CD4-positive, CD25-positive, alpha-beta regulatory T cell (primary cell): ENCODE data around the gene MOSPD3. TPM values are rescaled to one million over a fixed set of nuclear protein-coding genes. Genes with fewer than 3 reads are reported as not detected.

Experiments used
- ATAC-seq, 2 donors: fragments of 150-1000 bp; cut with Tn5 transposase; one replicate each; pipeline ENCODE4 v1.10.0; 2021; ENCODE audit warnings: low read depth in 2 of 2, moderate number of reproducible peaks in 2 of 2, moderate library complexity in 1 of 2
- DNase-seq, 3 donors: peaks; one replicate each; pipeline versions ENCODE4 v3.0.0 to v3.0.0-alpha.2; 2012 to 2022; ENCODE audit warnings: mixed read lengths in 1 of 3
- H3K27ac ChIP-seq: one replicate; pipeline ENCODE4 v1.7.0; 2013; ENCODE audit warnings: mild to moderate bottlenecking, low read length; ENCODE audit not compliant: insufficient read depth, poor library complexity, severe bottlenecking
- H3K27me3 ChIP-seq: one replicate; pipeline ENCODE4 v1.7.0; 2013; ENCODE audit warnings: low read length; ENCODE audit not compliant: control insufficient read depth, insufficient read depth
- H3K36me3 ChIP-seq: one replicate; pipeline ENCODE4 v1.7.0; 2013; ENCODE audit warnings: mild to moderate bottlenecking, low read length, moderate library complexity; ENCODE audit not compliant: control insufficient read depth, insufficient read depth
- H3K4me1 ChIP-seq: 2 replicates; pipeline ENCODE4 v1.7.0; 2013; ENCODE audit warnings: mild to moderate bottlenecking, low read length; ENCODE audit not compliant: insufficient read depth, control insufficient read depth, poor library complexity, severe bottlenecking
- H3K4me3 ChIP-seq: one replicate; pipeline ENCODE4 v1.7.0; 2013; ENCODE audit warnings: low read depth, mild to moderate bottlenecking, low read length, moderate library complexity
- H3K9me3 ChIP-seq, 2 experiments: 1 replicate in 1 of 2; 2 replicates in 1 of 2; pipeline ENCODE4 v1.7.0; 2013; ENCODE audit warnings: low read length in 2 of 2, mild to moderate bottlenecking in 1 of 2, moderate library complexity in 1 of 2; ENCODE audit not compliant: control insufficient read depth in 2 of 2
- H3K27ac Mint-ChIP-seq, 3 donors: one replicate each; pipeline ENCODE4 v1.8.0; 2020 to 2022; ENCODE audit warnings: mild to moderate bottlenecking in 3 of 3, mixed read lengths in 3 of 3, moderate library complexity in 2 of 3
- H3K27me3 Mint-ChIP-seq: one replicate; pipeline ENCODE4 v1.8.0; 2022; ENCODE audit warnings: mild to moderate bottlenecking, mixed read lengths
- H3K36me3 Mint-ChIP-seq: one replicate; pipeline ENCODE4 v1.8.0; 2020; ENCODE audit warnings: mixed read lengths
- H3K4me1 Mint-ChIP-seq, 4 donors: one replicate each; pipeline ENCODE4 v1.8.0; 2020 to 2022; ENCODE audit warnings: mixed read lengths in 4 of 4, mild to moderate bottlenecking in 1 of 4
- H3K4me3 Mint-ChIP-seq, 4 donors: one replicate each; pipeline ENCODE4 v1.8.0; 2020 to 2022; ENCODE audit warnings: mild to moderate bottlenecking in 4 of 4, mixed read lengths in 4 of 4, moderate library complexity in 3 of 4
- H3K9me3 Mint-ChIP-seq, 7 donors: one replicate each; pipeline ENCODE4 v1.8.0; 2020 to 2022; ENCODE audit warnings: mixed read lengths in 7 of 7, mild to moderate bottlenecking in 3 of 7, moderate library complexity in 2 of 7
- polyA plus RNA-seq, 4 donors: library from polyadenylated mRNA; unstranded; fragments of 300-500 nt; fragmentation: Illumina TruSeq; gene quantifications; one replicate each; pipeline ENCODE4 v1.2.3, GENCODE V29; 2021
- total RNA-seq: library from RNA; stranded (reverse); gene quantifications from one replicate; pipeline ENCODE4 v1.2.3, GENCODE V29; 2022

Gene MOSPD3
- total and polyA plus RNA-seq, 5 donors from 2014 or later, result 13.8 to 22.9 (median 21.9) TPM

- Mint-ChIP-seq H3K27ac (peak overlapping the region; percentile 17 to 78 (median 65)), H3K36me3 (peaks cover 7% of the 10 kb centered on the region), H3K27me3 (peaks cover 4% of the 10 kb centered on the region), H3K4me3 (peak overlapping the region; percentile 87 to 92 (median 90)), H3K9me3 (no peaks in the 10 kb centered on the region), H3K4me1 (peaks cover 10 to 30% (median 18%) of the 10 kb centered on the region in 4 donors)
- H3K36me3 ChIP-seq, result no peaks in the 10 kb centered on the region
- no peak for ATAC-seq
- no peak for DNase-seq
- no peak overlapping the region for H3K27ac ChIP-seq
- no peaks in the 10 kb centered on the region for H3K9me3 ChIP-seq
- peaks cover 23% of the 10 kb centered on the region for H3K4me1 ChIP-seq
- peak overlapping the region; percentile 62 for H3K4me3 ChIP-seq
- H3K27me3 ChIP-seq, result no peaks in the 10 kb centered on the region
These were observed 1.3 kb downstream of the MOSPD3 start for GRCh38 chr7:100613412-100614175.

GRCh38 chr7:100614308-100614861 lies 2.0 kb downstream of the MOSPD3 start:
- Histone ChIP-seq H3K27me3 (no peaks in the 10 kb centered on the region), H3K36me3 (no peaks in the 10 kb centered on the region), H3K9me3 (no peaks in the 10 kb centered on the region), H3K4me1 (peaks cover 23% of the 10 kb centered on the region), H3K4me3 (no peak overlapping the region), H3K27ac (no peak overlapping the region)
- DNase-seq, result no peak
- ATAC-seq, result no peak
- H3K9me3 Mint-ChIP-seq, result no peaks in the 10 kb centered on the region
- H3K4me3 Mint-ChIP-seq, result peak overlapping the region in 2 of 4 donors; percentile 90 to 91
- H3K36me3 Mint-ChIP-seq, result peaks cover 7% of the 10 kb centered on the region
- peaks cover 10 to 30% (median 18%) of the 10 kb centered on the region in 4 donors for H3K4me1 Mint-ChIP-seq
- peak overlapping the region in 2 of 3 donors; percentile 48 to 65 for H3K27ac Mint-ChIP-seq
- peaks cover 4% of the 10 kb centered on the region for H3K27me3 Mint-ChIP-seq

- H3K27me3 Mint-ChIP-seq, result no peaks in the 10 kb centered on the region
- no peak overlapping the region for H3K27ac ChIP-seq
- peaks cover 0 to 10% (median 6%) of the 10 kb centered on the region in 4 donors for H3K4me1 Mint-ChIP-seq
- no peaks in the 10 kb centered on the region for H3K4me1 ChIP-seq
- no peak for DNase-seq
- H3K9me3 ChIP-seq, result no peaks in the 10 kb centered on the region
- H3K4me3 ChIP-seq, result no peak overlapping the region
- ATAC-seq, result no peak
- no peaks in the 10 kb centered on the region for H3K36me3 ChIP-seq
- no peaks in the 10 kb centered on the region for H3K9me3 Mint-ChIP-seq
- H3K4me3 Mint-ChIP-seq, result no peak overlapping the region
- H3K27ac Mint-ChIP-seq, result peak overlapping the region in 1 of 3 donors; percentile 1
- peaks cover 13% of the 10 kb centered on the region for H3K36me3 Mint-ChIP-seq
- no peaks in the 10 kb centered on the region for H3K27me3 ChIP-seq
These were observed 7.9 kb downstream of the MOSPD3 start for GRCh38 chr7:100620239-100620638.

- ATAC-seq (no peak), DNase-seq (no peak)
- Mint-ChIP-seq H3K9me3 (no peaks in the 10 kb centered on the region), H3K4me1 (peaks cover 0 to 12% (median 7%) of the 10 kb centered on the region in 4 donors), H3K36me3 (peaks cover 11% of the 10 kb centered on the region), H3K4me3 (no peak overlapping the region), H3K27me3 (no peaks in the 10 kb centered on the region), H3K27ac (no peak overlapping the region)
- no peaks in the 10 kb centered on the region for H3K27me3 ChIP-seq
- H3K36me3 ChIP-seq, result no peaks in the 10 kb centered on the region
- no peaks in the 10 kb centered on the region for H3K4me1 ChIP-seq
- H3K27ac ChIP-seq, result no peak overlapping the region
- no peak overlapping the region for H3K4me3 ChIP-seq
- H3K9me3 ChIP-seq, result no peaks in the 10 kb centered on the region
These were observed 8.5 kb downstream of the MOSPD3 start for GRCh38 chr7:100620804-100621203.

- peak overlapping the region in 1 of 3 donors; percentile 71 for H3K27ac Mint-ChIP-seq
These were observed 9.2 kb downstream of the MOSPD3 start for GRCh38 chr7:100621554-100621953.

GRCh38 chr7:100623951-100624824 lies 11.8 kb downstream of the MOSPD3 start:
- Mint-ChIP-seq H3K4me1 (peaks cover 0 to 37% (median 12%) of the 10 kb centered on the region in 4 donors), H3K9me3 (no peaks in the 10 kb centered on the region), H3K27me3 (no peaks in the 10 kb centered on the region), H3K4me3 (no peak overlapping the region), H3K27ac (peak overlapping the region in 1 of 3 donors; percentile 16), H3K36me3 (peaks cover 11% of the 10 kb centered on the region)
- Histone ChIP-seq H3K27me3 (no peaks in the 10 kb centered on the region), H3K36me3 (no peaks in the 10 kb centered on the region), H3K4me1 (peaks cover 12% of the 10 kb centered on the region), H3K27ac (no peak overlapping the region), H3K9me3 (no peaks in the 10 kb centered on the region), H3K4me3 (no peak overlapping the region)
- ATAC-seq, result no peak
- peak in 1 of 3 donors; percentile 88 for DNase-seq

More at GRCh38 chr7:100621554-100621953, 9.2 kb downstream of the MOSPD3 start:
- DNase-seq (no peak), ATAC-seq (no peak)
- no peaks in the 10 kb centered on the region for H3K9me3 ChIP-seq
- H3K27ac ChIP-seq, result no peak overlapping the region
- H3K4me3 ChIP-seq, result no peak overlapping the region
- peaks cover 4% of the 10 kb centered on the region for H3K4me1 ChIP-seq
- Mint-ChIP-seq H3K4me3 (peak overlapping the region in 1 of 4 donors; percentile 16), H3K4me1 (peaks cover 0 to 20% (median 11%) of the 10 kb centered on the region in 4 donors), H3K27me3 (no peaks in the 10 kb centered on the region), H3K9me3 (no peaks in the 10 kb centered on the region), H3K36me3 (peaks cover 11% of the 10 kb centered on the region)
- H3K36me3 ChIP-seq, result no peaks in the 10 kb centered on the region
- H3K27me3 ChIP-seq, result no peaks in the 10 kb centered on the region

GRCh38 chr7:100626055-100626454 lies 13.7 kb downstream of the MOSPD3 start:
- H3K27ac Mint-ChIP-seq, result peak overlapping the region in 1 of 3 donors; percentile 78
- H3K4me3 ChIP-seq, result peak overlapping the region; percentile 10
- DNase-seq (no peak), ATAC-seq (no peak)
- H3K4me3 Mint-ChIP-seq, result peak overlapping the region; percentile 7 to 80 (median 75)
- peak overlapping the region; percentile 88 for H3K27ac ChIP-seq
- peaks cover 11% of the 10 kb centered on the region for H3K36me3 Mint-ChIP-seq
- no peaks in the 10 kb centered on the region for H3K9me3 ChIP-seq
- H3K4me1 ChIP-seq, result peaks cover 12% of the 10 kb centered on the region
- H3K36me3 ChIP-seq, result no peaks in the 10 kb centered on the region
- H3K4me1 Mint-ChIP-seq, result peaks cover 5 to 47% (median 14%) of the 10 kb centered on the region in 4 donors
- H3K27me3 Mint-ChIP-seq, result no peaks in the 10 kb centered on the region
- no peaks in the 10 kb centered on the region for H3K9me3 Mint-ChIP-seq
- no peaks in the 10 kb centered on the region for H3K27me3 ChIP-seq
